Measurements from ENCODE around the gene HEATR1.
A peak's percentile ranks its signal among the peaks of the same experiment; 100 is the strongest.

The HEATR1 gene

DNA sequence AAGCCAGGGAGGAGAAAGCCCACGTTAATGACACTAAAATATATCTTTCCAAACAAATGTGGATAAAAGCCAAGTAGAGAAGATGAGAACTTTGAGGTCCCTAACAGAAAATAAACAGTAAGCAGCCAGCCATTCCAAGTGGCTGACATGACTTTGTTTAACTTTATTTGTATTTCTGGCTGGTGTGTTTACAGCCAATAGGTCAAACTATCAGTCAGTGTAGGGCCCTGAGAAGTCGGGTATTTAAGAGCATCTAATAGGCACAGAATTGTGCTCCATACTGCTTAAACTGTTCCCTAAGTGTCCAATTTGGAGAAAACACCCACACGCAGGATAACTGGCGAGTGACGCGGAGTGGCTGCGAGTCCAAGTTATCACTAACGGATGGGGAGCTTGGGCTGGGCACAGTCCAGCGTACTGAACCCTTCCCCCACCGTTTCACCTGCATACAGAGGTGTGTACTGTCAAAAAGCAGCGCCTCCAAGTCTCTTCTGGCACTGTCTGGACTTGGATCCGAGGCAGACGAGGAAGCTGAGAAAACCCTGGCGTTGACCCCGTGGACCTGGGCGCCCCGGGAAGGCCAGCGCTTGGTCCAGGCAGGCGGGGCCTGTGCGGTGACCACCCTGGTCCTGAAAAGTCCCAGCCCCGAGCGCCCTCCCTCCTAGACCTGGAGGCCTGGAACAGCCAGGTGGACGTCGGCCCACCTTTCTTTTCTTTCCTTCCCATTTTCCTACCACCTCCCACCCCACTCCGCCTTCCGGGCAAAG lies 81.2 kb downstream of the HEATR1 start:
- Histone ChIP-seq H3K4me1 (ENCODE audit: insufficient read depth, poor library complexity, severe bottlenecking) (peaks cover 6% of the 10 kb centered on the region), H3K27ac (ENCODE audit: poor library complexity, severe bottlenecking) (peak overlapping the region; percentile 49)

DNA sequence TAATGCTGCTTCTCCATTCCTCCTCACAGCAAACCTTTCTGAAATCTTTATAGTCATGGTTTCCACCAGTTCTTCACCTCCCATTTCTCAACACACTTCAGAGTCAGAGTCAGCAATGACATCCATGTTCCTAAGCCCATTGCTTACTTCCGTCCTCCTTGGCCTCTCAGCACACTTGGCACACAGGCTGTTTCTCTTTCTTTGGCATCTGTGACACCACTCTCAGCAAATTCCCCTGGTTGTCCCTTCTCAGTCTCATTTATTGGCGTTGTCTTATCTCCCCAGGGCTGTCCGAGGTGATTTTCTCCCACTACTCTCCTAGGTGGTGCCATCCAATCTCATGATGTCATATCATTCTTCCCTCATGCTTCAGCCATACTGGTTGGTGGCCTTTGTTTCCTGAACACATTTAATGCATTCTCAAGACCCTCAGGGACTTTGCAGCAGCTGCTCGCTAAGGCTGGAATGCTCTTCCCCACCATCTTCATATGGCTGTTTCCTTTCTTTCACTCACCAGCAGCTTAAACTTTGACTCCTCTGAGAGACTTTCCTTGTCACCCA lies 83.8 kb downstream of the HEATR1 start:
- H3K27me3 ChIP-seq (ENCODE audit: insufficient read depth, poor library complexity, severe bottlenecking): no peaks in the 10 kb centered on the region
- H3K36me3 ChIP-seq (ENCODE audit: low read depth): peaks cover 4% of the 10 kb centered on the region
- DNase-seq (ENCODE audit: low spot score) (no peak), ATAC-seq (ENCODE audit: low read depth) (no peak)
- TF ChIP-seq CTCF (IDR thresholded peaks at IDR 0.05; ENCODE audit: poor library complexity, severe bottlenecking): no peak
- no peak overlapping the region for H3K27ac ChIP-seq (ENCODE audit: poor library complexity, severe bottlenecking)
- peaks cover 19% of the 10 kb centered on the region for H3K4me1 ChIP-seq (ENCODE audit: insufficient read depth, poor library complexity, severe bottlenecking)
- H3K9me3 ChIP-seq (ENCODE audit: severe bottlenecking): no peaks in the 10 kb centered on the region
- H3K4me3 ChIP-seq (ENCODE audit: severe bottlenecking): no peak overlapping the region

More for the DNA sequence above, 81.2 kb downstream of the HEATR1 start:
- Histone ChIP-seq H3K36me3 (ENCODE audit: low read depth) (peaks cover 19% of the 10 kb centered on the region), H3K4me3 (ENCODE audit: severe bottlenecking) (peak overlapping the region; percentile 60), H3K27me3 (ENCODE audit: insufficient read depth, poor library complexity, severe bottlenecking) (no peaks in the 10 kb centered on the region), H3K9me3 (ENCODE audit: severe bottlenecking) (no peaks in the 10 kb centered on the region)
- ATAC-seq (ENCODE audit: low read depth) (peak; percentile 47), DNase-seq (ENCODE audit: low spot score) (no peak)
- no peak for TF ChIP-seq CTCF (IDR thresholded peaks at IDR 0.05; ENCODE audit: poor library complexity, severe bottlenecking)

DNA sequence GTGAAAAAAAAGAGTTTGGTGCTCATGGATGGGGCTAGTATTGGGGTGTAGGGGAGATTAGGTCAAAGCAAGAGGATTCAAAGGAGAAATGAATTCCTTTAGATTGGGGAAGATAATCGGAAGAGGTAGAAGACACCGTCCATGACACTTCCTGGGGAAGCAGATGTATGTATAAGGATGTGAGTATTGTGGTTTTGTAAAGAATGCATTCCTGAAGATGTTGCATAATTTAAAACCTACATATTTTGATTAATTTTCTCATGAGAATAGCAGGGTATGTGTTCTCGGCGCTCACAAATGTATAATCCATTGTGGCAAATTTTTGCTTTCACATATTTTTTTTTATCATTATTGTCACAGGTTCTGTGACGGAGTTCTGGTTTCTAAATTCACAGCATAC lies 86.0 kb downstream of the HEATR1 start:
- H3K27me3 ChIP-seq (ENCODE audit: insufficient read depth, poor library complexity, severe bottlenecking): no peaks in the 10 kb centered on the region
- no peaks in the 10 kb centered on the region for H3K36me3 ChIP-seq (ENCODE audit: low read depth)
- no peak overlapping the region for H3K4me3 ChIP-seq (ENCODE audit: severe bottlenecking)
- no peak for TF ChIP-seq CTCF (IDR thresholded peaks at IDR 0.05; ENCODE audit: poor library complexity, severe bottlenecking)
- no peaks in the 10 kb centered on the region for H3K9me3 ChIP-seq (ENCODE audit: severe bottlenecking)
- peak overlapping the region; percentile 63 for H3K27ac ChIP-seq (ENCODE audit: poor library complexity, severe bottlenecking)
- H3K4me1 ChIP-seq (ENCODE audit: insufficient read depth, poor library complexity, severe bottlenecking): peaks cover 19% of the 10 kb centered on the region
- ATAC-seq (ENCODE audit: low read depth): no peak
- DNase-seq (ENCODE audit: low spot score): no peak

- DNase-seq (ENCODE audit: low spot score) (no peak), ATAC-seq (ENCODE audit: low read depth) (peak; percentile 97)
- Histone ChIP-seq H3K9me3 (ENCODE audit: severe bottlenecking) (no peaks in the 10 kb centered on the region), H3K27ac (ENCODE audit: poor library complexity, severe bottlenecking) (peak overlapping the region; percentile 63), H3K4me1 (ENCODE audit: insufficient read depth, poor library complexity, severe bottlenecking) (peaks cover 19% of the 10 kb centered on the region), H3K36me3 (ENCODE audit: low read depth) (no peaks in the 10 kb centered on the region), H3K27me3 (ENCODE audit: insufficient read depth, poor library complexity, severe bottlenecking) (no peaks in the 10 kb centered on the region), H3K4me3 (ENCODE audit: severe bottlenecking) (no peak overlapping the region)
- TF ChIP-seq CTCF (IDR thresholded peaks at IDR 0.05; ENCODE audit: poor library complexity, severe bottlenecking): no peak
Measured at GRCh38 chr1:236516929-236517704, 87.2 kb downstream of the HEATR1 start.
